Gastroesophageal sphincter (tissue), 4 donors: ENCODE results near the gene CRIP3. TPM values are rescaled to one million over a fixed set of nuclear protein-coding genes. Genes with fewer than 3 reads are reported as not detected.

Experiments
- ATAC-seq: fragments of 150-250 bp; one replicate; pipeline ENCODE4 v1.9.1; 2016; ENCODE audit warnings: mild to moderate bottlenecking, moderate library complexity
- H3K27ac ChIP-seq, 4 donors: fragments of 200-600 bp; sonication (generic) in 3 of 4; 1 replicate in 3 of 4; 2 replicates in 1 of 4; pipeline ENCODE4 v1.5.1; 2016 to 2019
- H3K27me3 ChIP-seq: fragments of 200-600 bp; sonication (generic); one replicate; pipeline ENCODE4 v1.5.1; 2019
- H3K36me3 ChIP-seq, 2 donors: fragments of 200-600 bp; sonication (generic); one replicate each; pipeline ENCODE4 v1.5.1; 2019; ENCODE audit warnings: control low read depth in 1 of 2
- H3K4me1 ChIP-seq, 3 donors: fragments of 200-600 bp; sonication (generic); 1 replicate in 2 of 3; 2 replicates in 1 of 3; pipeline ENCODE4 v1.5.1; 2016 to 2019; ENCODE audit warnings: control low read depth in 2 of 3
- H3K4me3 ChIP-seq, 2 donors: fragments of 200-600 bp; sonication (generic); one replicate each; pipeline ENCODE4 v1.5.1; 2019; ENCODE audit warnings: mild to moderate bottlenecking in 1 of 2, moderate library complexity in 1 of 2
- H3K9me3 ChIP-seq, 3 donors: fragments of 200-600 bp; sonication (generic); one replicate each; pipeline ENCODE4 v1.5.1; 2017 to 2019; ENCODE audit warnings: control low read depth in 2 of 3
- EP300 ChIP-seq: sonication (generic); formaldehyde crosslinking; IDR thresholded peaks from one replicate; pipeline ENCODE4 v1.6.1; 2017; ENCODE audit warnings: antibody characterized with exemption, mild to moderate bottlenecking
- POLR2A ChIP-seq, 2 donors: fragments of 450-650 bp; IDR thresholded peaks; one replicate each; pipeline ENCODE4 v1.6.1; 2017; ENCODE audit warnings: antibody characterized with exemption in 2 of 2, mild to moderate bottlenecking in 2 of 2, moderate library complexity in 1 of 2
- POLR2AphosphoS5 ChIP-seq: sonication (generic); formaldehyde crosslinking; IDR thresholded peaks from one replicate; pipeline ENCODE4 v1.6.1; 2017; ENCODE audit warnings: antibody characterized with exemption
- WGBS, 2 donors: methylation state at CpG; one replicate each; pipeline ENCODE4 v1.1.5; 2018; ENCODE audit warnings: low coverage in 1 of 2; 5-methylcytosine and 5-hydroxymethylcytosine counted together
- small RNA-seq, 4 donors: library from RNA; depleted of rRNA; stranded (forward); fragments of <200 nt; gene quantifications; one replicate each; pipeline ENCODE3, GENCODE V24; 2016
- total RNA-seq, 4 donors: library from RNA; depleted of rRNA; stranded (reverse); fragments of >200 nt; gene quantifications; one replicate each; pipeline ENCODE4 v1.1.0, GENCODE V29; 2016
- TF ChIP-seq, protein P1 (sequence below), 4 experiments: fragments of 200-600 bp in 2 of 4; fragments of 450-650 bp in 2 of 4; sonication (generic) in 1 of 4; IDR thresholded peaks; one replicate each; pipeline ENCODE4 v1.5.1; 2017 to 2019; ENCODE audit warnings: antibody characterized with exemption in 4 of 4, mild to moderate bottlenecking in 2 of 4, moderate library complexity in 2 of 4

The CRIP3 gene
- total RNA-seq, 4 donors from 2014 or later: not detected

- no peak overlapping the region for H3K4me3 ChIP-seq
- H3K9me3 ChIP-seq: no peaks in the 10 kb centered on the region
- no peaks in the 10 kb centered on the region for H3K36me3 ChIP-seq
- no peak for ATAC-seq
- TF ChIP-seq POLR2A (IDR thresholded peaks at IDR 0.05) (no peak), EP300 (no peak), POLR2AphosphoS5 (no peak)
- TF ChIP-seq, protein P1, sequence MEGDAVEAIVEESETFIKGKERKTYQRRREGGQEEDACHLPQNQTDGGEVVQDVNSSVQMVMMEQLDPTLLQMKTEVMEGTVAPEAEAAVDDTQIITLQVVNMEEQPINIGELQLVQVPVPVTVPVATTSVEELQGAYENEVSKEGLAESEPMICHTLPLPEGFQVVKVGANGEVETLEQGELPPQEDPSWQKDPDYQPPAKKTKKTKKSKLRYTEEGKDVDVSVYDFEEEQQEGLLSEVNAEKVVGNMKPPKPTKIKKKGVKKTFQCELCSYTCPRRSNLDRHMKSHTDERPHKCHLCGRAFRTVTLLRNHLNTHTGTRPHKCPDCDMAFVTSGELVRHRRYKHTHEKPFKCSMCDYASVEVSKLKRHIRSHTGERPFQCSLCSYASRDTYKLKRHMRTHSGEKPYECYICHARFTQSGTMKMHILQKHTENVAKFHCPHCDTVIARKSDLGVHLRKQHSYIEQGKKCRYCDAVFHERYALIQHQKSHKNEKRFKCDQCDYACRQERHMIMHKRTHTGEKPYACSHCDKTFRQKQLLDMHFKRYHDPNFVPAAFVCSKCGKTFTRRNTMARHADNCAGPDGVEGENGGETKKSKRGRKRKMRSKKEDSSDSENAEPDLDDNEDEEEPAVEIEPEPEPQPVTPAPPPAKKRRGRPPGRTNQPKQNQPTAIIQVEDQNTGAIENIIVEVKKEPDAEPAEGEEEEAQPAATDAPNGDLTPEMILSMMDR (IDR thresholded peaks at IDR 0.05): no peak
- peaks cover 48% of the 10 kb centered on the region for H3K27me3 ChIP-seq
- H3K4me1 ChIP-seq: no peaks in the 10 kb centered on the region
- 65 to 100% methylated on average over 1 to 3 of the region's 4 CpGs for WGBS, 2 donors
- no peak overlapping the region for H3K27ac ChIP-seq
Measured at GRCh38 chr6:43258180-43258579, 50.4 kb downstream of the CRIP3 start.

GRCh38 chr6:43257367-43258145 lies 51.1 kb downstream of the CRIP3 start:
- no peaks in the 10 kb centered on the region for H3K36me3 ChIP-seq
- 20 to 73% methylated on average over 1 to 4 of the region's 12 CpGs for WGBS, 2 donors
- no peak overlapping the region for H3K27ac ChIP-seq
- H3K9me3 ChIP-seq: no peaks in the 10 kb centered on the region
- no peak for ATAC-seq
- TF ChIP-seq EP300 (no peak), POLR2AphosphoS5 (no peak), POLR2A (IDR thresholded peaks at IDR 0.05) (no peak)
- TF ChIP-seq, protein P1 (IDR thresholded peaks at IDR 0.05): no peak
- H3K4me3 ChIP-seq: no peak overlapping the region
- H3K27me3 ChIP-seq: peaks cover 54% of the 10 kb centered on the region
- no peaks in the 10 kb centered on the region for H3K4me1 ChIP-seq

DNA sequence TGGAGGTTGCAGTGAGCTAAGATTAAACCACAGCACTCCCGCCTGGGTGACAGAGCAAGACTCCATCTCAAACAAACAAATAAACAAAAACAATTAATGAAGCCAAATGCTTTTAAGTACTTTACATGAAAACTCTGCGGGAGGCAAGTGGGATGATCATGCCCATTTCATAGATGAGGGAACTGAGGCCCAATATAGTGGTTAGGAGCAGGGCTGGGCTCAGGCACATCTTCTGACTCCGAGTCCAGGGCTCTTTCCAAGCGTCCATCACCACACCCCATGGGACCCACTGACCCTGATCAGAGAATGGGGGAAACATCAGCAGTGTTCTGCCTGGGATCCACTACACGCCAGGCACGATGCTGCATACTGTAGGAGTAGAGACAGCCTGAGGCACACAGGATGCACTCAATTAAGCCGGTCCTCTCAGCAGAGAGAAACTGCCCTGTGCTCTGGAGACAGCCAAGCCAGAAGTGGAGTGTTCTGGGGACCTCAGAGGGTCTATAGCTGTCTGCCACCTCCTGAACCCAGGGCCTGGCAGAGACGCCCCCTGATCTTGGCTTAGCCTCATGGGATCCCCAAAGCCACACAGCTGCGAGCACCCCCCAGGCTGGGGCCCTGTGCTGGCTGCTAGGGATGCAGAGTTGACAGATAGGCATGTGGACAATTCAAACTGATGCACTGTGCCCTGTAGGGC lies 51.8 kb downstream of the CRIP3 start:
- ATAC-seq: no peak
- TF ChIP-seq, protein P1 (IDR thresholded peaks at IDR 0.05): no peak
- TF ChIP-seq POLR2A (IDR thresholded peaks at IDR 0.05) (no peak), POLR2AphosphoS5 (no peak), EP300 (no peak)
- H3K4me3 ChIP-seq: no peak overlapping the region
- H3K36me3 ChIP-seq: no peaks in the 10 kb centered on the region
- 90 to 95% methylated on average over 2 of the region's 9 CpGs for WGBS, 2 donors
- peaks cover 0 to 1% (median 0%) of the 10 kb centered on the region in 3 donors for H3K4me1 ChIP-seq
- peaks cover 62% of the 10 kb centered on the region for H3K27me3 ChIP-seq
- no peak overlapping the region for H3K27ac ChIP-seq
- no peaks in the 10 kb centered on the region for H3K9me3 ChIP-seq

Small RNAs within 50 kb of the gene (small RNA-seq; reads per million reads assigned to genes)
- gene RPL12P47: 0 reads per million in 4 donors

Other genes with a start within 250 kb of the CRIP3 start
- gene MRPL2, start 249.4 kb downstream of the CRIP3 start, total RNA-seq: 10 to 100 TPM; 17.3 to 35.4 (median 21.2) TPM
- 10 to 100 TPM; 18.0 to 43.4 (median 30.2) TPM for gene KLC4, start 249.2 kb downstream of the CRIP3 start, total RNA-seq
- 10 to 100 TPM in 1 of 4 donors, 1 to 10 TPM in 3; 2.0 to 11.6 (median 7.7) TPM for gene PTK7, start 232.5 kb downstream of the CRIP3 start, total RNA-seq
- gene SRF, start 137.6 kb downstream of the CRIP3 start, total RNA-seq: 100 to 1,000 TPM in 3 of 4 donors, 10 to 100 TPM in 1; 92.6 to 192 (median 117) TPM
- gene CUL9, start 126.6 kb downstream of the CRIP3 start, total RNA-seq: 10 to 100 TPM; 23.2 to 36.6 (median 24.2) TPM
- 10 to 100 TPM; 66.5 to 95.0 (median 86.6) TPM for gene DNPH1, start 79.3 kb downstream of the CRIP3 start, total RNA-seq
- gene TTBK1, start 65.3 kb downstream of the CRIP3 start, total RNA-seq: under 1 TPM in 2 of 4 donors, not detected in 2; 0.08 to 0.20 TPM
- gene SLC22A7, start 10.6 kb downstream of the CRIP3 start, total RNA-seq: not detected
- 10 to 100 TPM; 11.7 to 22.1 (median 18.4) TPM for gene ZNF318, start 60.8 kb upstream of the CRIP3 start, total RNA-seq
- 10 to 100 TPM in 3 of 4 donors, 1 to 10 TPM in 1; 7.1 to 19.4 (median 10.2) TPM for gene ABCC10, start 118.7 kb upstream of the CRIP3 start, total RNA-seq
- under 1 TPM in 1 of 4 donors, not detected in 3; 0.54 TPM for gene DLK2, start 146.7 kb upstream of the CRIP3 start, total RNA-seq
- gene TJAP1, start 168.7 kb upstream of the CRIP3 start, total RNA-seq: 10 to 100 TPM; 20.1 to 36.0 (median 27.8) TPM
- gene LRRC73, start 201.5 kb upstream of the CRIP3 start, total RNA-seq: under 1 TPM in 2 of 4 donors, not detected in 2; 0.16 to 0.31 TPM
- 100 to 1,000 TPM in 1 of 4 donors, 10 to 100 TPM in 3; 66.4 to 110 (median 82.8) TPM for gene YIPF3, start 208.1 kb upstream of the CRIP3 start, total RNA-seq
- 10 to 100 TPM; 16.9 to 30.4 (median 24.7) TPM for gene POLR1C, start 208.3 kb upstream of the CRIP3 start, total RNA-seq